Suprapubic skin (tissue), 4 donors: ENCODE data around the gene GRIA4.

Source experiments
- CTCF ChIP-seq, 2 donors: fragments of 200-600 bp in 1 of 2; fragments of 450-650 bp in 1 of 2; sonication (generic) in 1 of 2; IDR thresholded peaks; one replicate each; pipeline ENCODE4 v1.5.1; 2016 to 2019; ENCODE audit warnings: antibody characterized with exemption in 2 of 2, mild to moderate bottlenecking in 1 of 2, moderate library complexity in 1 of 2
- EP300 ChIP-seq: sonication (generic); formaldehyde crosslinking; IDR thresholded peaks from one replicate; pipeline ENCODE4 v1.6.1; 2017; ENCODE audit warnings: antibody characterized with exemption
- POLR2A ChIP-seq, 2 donors: fragments of 450-650 bp; IDR thresholded peaks; one replicate each; pipeline ENCODE4 v1.6.1; 2017; ENCODE audit warnings: antibody characterized with exemption in 2 of 2, mild to moderate bottlenecking in 2 of 2, moderate library complexity in 2 of 2
- POLR2AphosphoS5 ChIP-seq, 3 donors: sonication (generic); formaldehyde crosslinking; IDR thresholded peaks; one replicate each; pipeline ENCODE4 v1.6.1; 2017; ENCODE audit warnings: antibody characterized with exemption in 3 of 3

- TF ChIP-seq CTCF (IDR thresholded peaks at IDR 0.05) (no peak), EP300 (no peak), POLR2A (IDR thresholded peaks at IDR 0.05) (no peak), POLR2AphosphoS5 (IDR thresholded peaks at IDR 0.05) (no peak)
These were observed 247.1 kb downstream of the GRIA4 start for GRCh38 chr11:105856954-105857353.
